ENCODE data around the gene MAST4. TPM values are rescaled to one million over a fixed set of nuclear protein-coding genes. Genes with fewer than 3 reads are reported as not detected.
"Not testable (repeated sequence)": the region's sequence is repeated elsewhere in the genome, so short reads cannot be mapped to it uniquely, and the experiment has no call there.

MAST4 gene
- total RNA-seq, 1 donor: 23.2 TPM

GRCh38 chr5:67166460-67167285, 570.5 kb downstream of the MAST4 start:
- no peak overlapping the region for H3K4me3 ChIP-seq (ENCODE audit: low read depth, low read length)
- no peak for DNase-seq (ENCODE audit: low read depth)
- no peak for TF ChIP-seq CTCF (IDR thresholded peaks at IDR 0.05; ENCODE audit: insufficient read depth, low read length)

- TF ChIP-seq CTCF (IDR thresholded peaks at IDR 0.05; ENCODE audit: insufficient read depth, low read length): no peak
- H3K4me3 ChIP-seq (ENCODE audit: low read depth, low read length): no peak overlapping the region
Measured at GRCh38 chr5:67168069-67168468, 571.9 kb downstream of the MAST4 start.

GRCh38 chr5:67170767-67171166, 574.6 kb downstream of the MAST4 start:
- H3K4me3 ChIP-seq (ENCODE audit: low read depth, low read length): no peak overlapping the region
- no peak for DNase-seq (ENCODE audit: low read depth)
- TF ChIP-seq CTCF (IDR thresholded peaks at IDR 0.05; ENCODE audit: insufficient read depth, low read length): no peak

More at GRCh38 chr5:67168069-67168468, 571.9 kb downstream of the MAST4 start:
- no peak for DNase-seq (ENCODE audit: low read depth)

- H3K4me3 ChIP-seq (ENCODE audit: low read depth, low read length); DNase-seq (ENCODE audit: low read depth): not testable (repeated sequence)
Measured at GRCh38 chr5:67173351-67173750, 577.2 kb downstream of the MAST4 start.

GRCh38 chr5:67173959-67174358, 577.8 kb downstream of the MAST4 start:
- no peak for TF ChIP-seq CTCF (IDR thresholded peaks at IDR 0.05; ENCODE audit: insufficient read depth, low read length)
- H3K4me3 ChIP-seq (ENCODE audit: low read depth, low read length): no peak overlapping the region
- DNase-seq (ENCODE audit: low read depth): no peak

- no peak for DNase-seq (ENCODE audit: low read depth)
- no peak for TF ChIP-seq CTCF (IDR thresholded peaks at IDR 0.05; ENCODE audit: insufficient read depth, low read length)
- H3K4me3 ChIP-seq (ENCODE audit: low read depth, low read length): no peak overlapping the region
Measured at GRCh38 chr5:67176936-67177335, 580.7 kb downstream of the MAST4 start.

- no peak for DNase-seq (ENCODE audit: low read depth)
- TF ChIP-seq CTCF (IDR thresholded peaks at IDR 0.05; ENCODE audit: insufficient read depth, low read length): no peak
- no peak overlapping the region for H3K4me3 ChIP-seq (ENCODE audit: low read depth, low read length)
Measured at GRCh38 chr5:67178085-67178484, 581.9 kb downstream of the MAST4 start.

Measured in fibroblast of the aortic adventitia (primary cell).